Activated CD8-positive, alpha-beta memory T cell treated with anti-CD3 and anti-CD28 coated beads for 48 hours (primary cell): ENCODE measurements around the gene GABARAP.

Source experiments
- DNase-seq, 3 experiments: peaks; one replicate each; pipeline ENCODE4 v3.0.0-alpha.2; 2020; ENCODE audit warnings: low read depth in 2 of 3, low spot score in 2 of 3

The GABARAP gene

GRCh38 chr17:7241090-7241733 lies 1.0 kb downstream of the GABARAP start:
- DNase-seq: no peak

- DNase-seq: no peak
These were observed 1.9 kb downstream of the GABARAP start for GRCh38 chr17:7240375-7240774.

- DNase-seq: peak; percentile 83 to 97 (median 92)
These were observed 2.9 kb downstream of the GABARAP start, which contains the start of gene PHF23 for GRCh38 chr17:7239091-7240027. Gene PHF23, minus strand, starts transcription at chr17:7239457. Its CDS starts 178 bp downstream, at chr17:7239279.

- DNase-seq: no peak
These were observed 3.7 kb downstream of the GABARAP start for GRCh38 chr17:7238420-7239090.

- DNase-seq: peak; percentile 70 to 79 (median 70)
These were observed 4.4 kb downstream of the GABARAP start for GRCh38 chr17:7237761-7238419.

GRCh38 chr17:7237266-7237760 lies 4.9 kb downstream of the GABARAP start:
- no peak for DNase-seq

- no peak for DNase-seq
These were observed 5.4 kb downstream of the GABARAP start for GRCh38 chr17:7236808-7237207.

GRCh38 chr17:7235693-7236665 lies 6.3 kb downstream of the GABARAP start:
- no peak for DNase-seq

GRCh38 chr17:7234083-7234951 lies 7.9 kb downstream of the GABARAP start, which contains the start of gene DVL2:
Gene DVL2, minus strand, starts transcription at chr17:7234517. Its CDS starts 255 bp downstream, at chr17:7234262.
- DNase-seq: peak; percentile 78 to 94 (median 84)

GRCh38 chr17:7233701-7234082 lies 8.6 kb downstream of the GABARAP start:
- no peak for DNase-seq

- DNase-seq: no peak
These were observed 10.1 kb downstream of the GABARAP start for GRCh38 chr17:7232114-7232513.

GRCh38 chr17:7229504-7229903 lies 12.7 kb downstream of the GABARAP start:
- no peak for DNase-seq

GRCh38 chr17:7228920-7229319 lies 13.3 kb downstream of the GABARAP start:
- no peak for DNase-seq

GRCh38 chr17:7226721-7227710 lies 15.2 kb downstream of the GABARAP start:
- no peak for DNase-seq

GRCh38 chr17:7225711-7226331 lies 16.4 kb downstream of the GABARAP start:
- no peak for DNase-seq

- no peak for DNase-seq
These were observed 17.6 kb downstream of the GABARAP start for GRCh38 chr17:7224661-7225111.

- no peak for DNase-seq
These were observed 18.1 kb downstream of the GABARAP start for GRCh38 chr17:7224110-7224509.
